GM23248 (cell line): ENCODE results near the gene NECTIN4. TPM values are rescaled to one million over a fixed set of nuclear protein-coding genes. Genes with fewer than 3 reads are reported as not detected.

ENCODE experiments used
- DNase-seq: peaks from one replicate; pipeline ENCODE4 v3.0.0-alpha.2; 2015
- H2AFZ ChIP-seq: fragments of 200-600 bp; sonication (generic); 2 replicates; pipeline ENCODE4 v1.6.1; 2016; ENCODE audit warnings: antibody characterized with exemption
- H3F3A ChIP-seq: fragments of 200-600 bp; sonication (generic); 2 replicates; pipeline ENCODE4 v1.6.1; 2016; ENCODE audit warnings: mild to moderate bottlenecking, antibody characterized with exemption, mixed run types; ENCODE audit not compliant: insufficient read depth
- H3K27ac ChIP-seq: fragments of 200-600 bp; sonication (generic); 2 replicates; pipeline ENCODE4 v1.5.1; 2016; ENCODE audit warnings: mild to moderate bottlenecking
- H3K27me3 ChIP-seq: fragments of 200-600 bp; sonication (generic); replicated peaks from 2 replicates; pipeline ENCODE4 v1.6.1; 2016; ENCODE audit warnings: mild to moderate bottlenecking; ENCODE audit not compliant: insufficient read depth
- H3K36me3 ChIP-seq: fragments of 200-600 bp; sonication (generic); 2 replicates; pipeline ENCODE4 v1.6.1; 2016; ENCODE audit warnings: low read depth, mild to moderate bottlenecking
- H3K4me1 ChIP-seq: fragments of 200-600 bp; sonication (generic); 2 replicates; pipeline ENCODE4 v1.6.1; 2016; ENCODE audit warnings: mild to moderate bottlenecking; ENCODE audit not compliant: insufficient read depth
- H3K4me2 ChIP-seq: fragments of 200-600 bp; sonication (generic); one replicate; pipeline ENCODE4 v1.6.1; 2016; ENCODE audit warnings: mild to moderate bottlenecking; ENCODE audit not compliant: unreplicated experiment
- H3K4me3 ChIP-seq: fragments of 200-600 bp; sonication (generic); 2 replicates; pipeline ENCODE4 v1.5.1; 2016; ENCODE audit warnings: mild to moderate bottlenecking
- H3K79me2 ChIP-seq: fragments of 200-600 bp; sonication (generic); 2 replicates; pipeline ENCODE4 v1.6.1; 2016; ENCODE audit warnings: mild to moderate bottlenecking; ENCODE audit not compliant: insufficient read depth
- H3K9ac ChIP-seq: fragments of 200-600 bp; sonication (generic); 2 replicates; pipeline ENCODE4 v1.6.1; 2016; ENCODE audit warnings: mild to moderate bottlenecking
- H3K9me2 ChIP-seq: fragments of 200-600 bp; sonication (generic); 2 replicates; pipeline ENCODE4 v1.6.1; 2016; ENCODE audit warnings: mixed run types, mild to moderate bottlenecking, moderate library complexity; ENCODE audit not compliant: insufficient read depth
- H3K9me3 ChIP-seq: fragments of 200-600 bp; sonication (generic); one replicate; pipeline ENCODE4 v1.6.1; 2017; ENCODE audit warnings: low read depth
- H4K20me1 ChIP-seq: fragments of 200-600 bp; sonication (generic); 2 replicates; pipeline ENCODE4 v1.6.0; 2016; ENCODE audit not compliant: insufficient read depth
- EZH2 ChIP-seq: fragments of 200-600 bp; sonication (generic); IDR thresholded peaks from 2 replicates; pipeline ENCODE4 v1.6.1; 2018; ENCODE audit warnings: antibody characterized with exemption, mild to moderate bottlenecking; ENCODE audit not compliant: insufficient read depth, poor library complexity, severe bottlenecking
- EZH2phosphoT487 ChIP-seq: fragments of 200-600 bp; sonication (generic); IDR thresholded peaks from 2 replicates; pipeline ENCODE4 v1.6.1; 2018; ENCODE audit warnings: antibody characterized with exemption, moderate library complexity, mild to moderate bottlenecking, low read depth; ENCODE audit not compliant: insufficient read depth
- WGBS, 2 experiments: methylation state at CpG; one replicate each; pipeline ENCODE4 v1.1.6; 2015 to 2017; ENCODE audit warnings: low lambda C conversion rate in 2 of 2, low coverage in 1 of 2; ENCODE audit errors: missing lambda C conversion rate in 2 of 2; 5-methylcytosine and 5-hydroxymethylcytosine counted together
- in situ Hi-C: fragments of 300-500 bp; cut with MboI; formaldehyde crosslinking; loops from 2 replicates; pipeline ENCODE4 v1.15.0; 2020
- polyA plus RNA-seq: library from polyadenylated mRNA; unstranded; fragments of >200 nt; fragmentation: Nextera tagmentation; extraction: Ambion mirVana; gene quantifications from 2 replicates; pipeline ENCODE4 v1.2.1, GENCODE V29; 2016
- total RNA-seq: library from RNA; depleted of rRNA; stranded (reverse); fragments of >200 nt; shearing (Covaris generic); gene quantifications from 2 replicates; pipeline ENCODE4 v1.2.3, GENCODE V29; 2014

The NECTIN4 gene
- total and polyA plus RNA-seq, 2 experiments from 2014 or later, result 0.40 to 0.54 TPM

DNA sequence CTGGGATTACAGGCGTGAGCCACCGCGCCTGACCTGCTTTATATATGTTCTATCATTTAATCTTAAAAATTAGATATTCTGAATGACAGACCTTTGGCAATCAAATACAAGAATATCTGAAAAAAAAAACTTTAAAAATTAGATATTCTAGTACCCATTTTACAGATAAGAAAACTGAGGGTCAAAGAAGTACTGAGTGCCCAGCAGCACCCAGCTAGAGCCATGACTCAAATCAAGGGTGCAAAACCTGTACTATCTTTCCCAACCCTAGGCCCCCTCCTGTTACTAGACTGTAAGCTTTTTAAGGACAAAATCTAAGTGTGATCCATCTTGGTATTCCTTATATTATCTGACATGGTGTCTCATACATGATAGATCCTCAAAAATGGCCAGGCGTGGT lies 27.9 kb downstream of the NECTIN4 start:
- Histone ChIP-seq H3K9me3 (no peaks in the 10 kb centered on the region), H3K27me3 (no peaks in the 10 kb centered on the region), H3K27ac (no peak overlapping the region), H4K20me1 (no peaks in the 10 kb centered on the region), H3K4me2 (no peak overlapping the region), H2AFZ (no peak overlapping the region), H3K9me2 (no peaks in the 10 kb centered on the region), H3K9ac (no peak overlapping the region), H3K4me3 (no peak overlapping the region), H3K4me1 (no peaks in the 10 kb centered on the region), H3K36me3 (no peaks in the 10 kb centered on the region), H3F3A (no peaks in the 10 kb centered on the region), H3K79me2 (no peaks in the 10 kb centered on the region)
- in situ Hi-C loops, result no loop called here
- no peak for DNase-seq
- 89 to 91% methylated on average over 4 of the region's 4 CpGs for WGBS, 2 experiments
- TF ChIP-seq EZH2, result no peak
- no peak for TF ChIP-seq EZH2phosphoT487

DNA sequence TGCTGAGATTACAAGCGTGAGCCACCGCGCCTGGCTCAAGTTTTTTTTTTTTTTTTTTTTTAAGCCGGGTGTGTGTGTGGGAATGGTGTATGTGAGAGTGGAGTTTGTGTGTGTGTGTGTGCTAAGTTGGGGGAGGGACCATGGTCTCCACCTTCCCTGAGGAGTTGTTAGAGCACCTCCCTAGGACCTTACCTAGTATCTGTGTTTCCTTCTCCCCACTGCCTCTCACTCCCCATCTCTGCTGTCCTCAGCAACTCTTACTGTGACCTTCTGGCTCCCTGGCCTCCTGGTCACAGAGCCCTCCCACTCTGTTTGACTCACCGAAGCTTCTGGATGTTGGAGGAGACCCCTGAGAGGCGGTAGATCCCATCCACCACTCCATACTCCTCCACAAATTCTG lies 30.1 kb downstream of the NECTIN4 start:
- H3F3A ChIP-seq, result no peaks in the 10 kb centered on the region
- in situ Hi-C loops, result no loop called here
- H2AFZ ChIP-seq, result no peak overlapping the region
- H3K4me3 ChIP-seq, result no peak overlapping the region
- H3K4me1 ChIP-seq, result no peaks in the 10 kb centered on the region
- DNase-seq, result no peak
- H3K27ac ChIP-seq, result no peak overlapping the region
- WGBS, 2 experiments, result 62 to 69% methylated on average over 6 of the region's 6 CpGs
- no peaks in the 10 kb centered on the region for H3K79me2 ChIP-seq
- no peak overlapping the region for H3K9ac ChIP-seq
- H3K4me2 ChIP-seq, result no peak overlapping the region
- TF ChIP-seq EZH2, result no peak
- TF ChIP-seq EZH2phosphoT487, result no peak
- H4K20me1 ChIP-seq, result no peaks in the 10 kb centered on the region
- no peaks in the 10 kb centered on the region for H3K36me3 ChIP-seq
- H3K9me2 ChIP-seq, result no peaks in the 10 kb centered on the region
- H3K9me3 ChIP-seq, result no peaks in the 10 kb centered on the region
- no peaks in the 10 kb centered on the region for H3K27me3 ChIP-seq

DNA sequence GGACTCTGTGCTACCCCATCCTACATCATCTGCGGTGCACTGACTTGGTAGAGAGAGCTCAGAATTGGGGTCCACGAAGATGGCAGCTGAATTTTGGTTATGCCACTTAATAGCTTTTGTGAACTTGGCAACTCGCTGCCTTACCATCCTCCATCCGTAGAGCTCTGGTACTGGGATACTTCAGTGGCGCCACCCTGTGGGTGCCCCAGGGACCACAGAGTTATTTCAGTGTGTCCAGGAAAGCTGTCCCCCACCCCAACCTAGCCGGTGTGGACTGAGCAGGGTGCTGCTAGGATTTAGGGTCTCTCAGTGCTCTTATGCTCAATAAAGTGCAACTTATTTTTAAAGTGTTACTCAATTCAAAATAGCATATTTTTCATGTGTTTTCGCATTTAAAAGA lies 34.6 kb downstream of the NECTIN4 start:
- H3K36me3 ChIP-seq, result no peaks in the 10 kb centered on the region
- 62% methylated on average over 7 of the region's 7 CpGs for WGBS, 2 experiments
- H3F3A ChIP-seq, result no peaks in the 10 kb centered on the region
- no peak overlapping the region for H3K4me2 ChIP-seq
- H3K9ac ChIP-seq, result no peak overlapping the region
- no peaks in the 10 kb centered on the region for H3K27me3 ChIP-seq
- H3K4me1 ChIP-seq, result no peaks in the 10 kb centered on the region
- DNase-seq, result no peak
- H4K20me1 ChIP-seq, result no peaks in the 10 kb centered on the region
- no peaks in the 10 kb centered on the region for H3K9me2 ChIP-seq
- no peak for TF ChIP-seq EZH2
- no peaks in the 10 kb centered on the region for H3K79me2 ChIP-seq
- in situ Hi-C loops, result no loop called here
- H3K9me3 ChIP-seq, result no peaks in the 10 kb centered on the region
- H3K4me3 ChIP-seq, result no peak overlapping the region
- no peak overlapping the region for H2AFZ ChIP-seq
- H3K27ac ChIP-seq, result no peak overlapping the region

DNA sequence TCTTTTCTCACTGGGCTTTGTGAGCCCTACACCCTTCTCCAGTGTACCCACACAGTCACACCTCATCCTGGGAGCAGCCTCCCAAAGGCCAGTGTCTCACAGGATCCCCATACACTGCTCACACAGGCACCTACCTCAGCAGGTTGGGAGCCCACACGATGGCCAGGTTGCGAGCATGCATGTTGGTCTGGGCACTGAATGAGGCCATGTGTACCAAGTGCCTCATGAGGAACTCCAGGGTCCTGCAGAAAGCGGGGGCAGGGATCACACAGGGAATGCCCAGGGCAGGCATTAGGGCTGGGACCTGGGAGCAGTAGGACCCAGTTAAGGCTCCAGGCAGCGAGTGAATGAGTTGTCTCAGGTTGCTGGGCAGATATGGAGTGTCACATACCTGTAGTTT lies 35.1 kb downstream of the NECTIN4 start:
- Histone ChIP-seq H3K27ac (no peak overlapping the region), H3K79me2 (no peaks in the 10 kb centered on the region), H3K4me2 (no peak overlapping the region), H3K36me3 (no peaks in the 10 kb centered on the region), H2AFZ (no peak overlapping the region), H3K9me3 (no peaks in the 10 kb centered on the region), H3F3A (no peaks in the 10 kb centered on the region), H3K9me2 (no peaks in the 10 kb centered on the region), H4K20me1 (no peaks in the 10 kb centered on the region), H3K27me3 (no peaks in the 10 kb centered on the region), H3K9ac (no peak overlapping the region), H3K4me1 (no peaks in the 10 kb centered on the region), H3K4me3 (no peak overlapping the region)
- 86 to 91% methylated on average over 4 of the region's 4 CpGs for WGBS, 2 experiments
- TF ChIP-seq EZH2 (no peak), EZH2phosphoT487 (no peak)
- no peak for DNase-seq
- in situ Hi-C loops, result no loop called here

DNA sequence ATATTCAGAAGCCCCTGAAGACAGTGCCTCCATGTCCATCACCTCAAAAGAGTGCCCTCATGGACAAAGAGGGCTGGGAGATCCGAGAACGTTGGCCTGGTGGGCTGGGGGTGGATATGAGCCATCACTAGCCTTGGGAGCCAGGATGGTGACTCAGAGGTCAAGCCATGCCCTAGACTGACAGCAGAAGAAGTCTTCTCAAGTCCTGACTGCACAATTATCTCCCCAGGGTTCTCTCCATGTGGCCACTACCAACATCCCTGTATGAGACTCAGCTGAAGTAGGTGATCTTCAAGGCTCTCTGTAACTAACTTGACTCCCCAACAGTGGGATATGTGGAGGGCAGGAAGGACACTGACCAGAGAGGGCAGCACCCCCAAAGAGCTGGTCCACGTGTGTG lies 36.5 kb downstream of the NECTIN4 start:
- WGBS, 2 experiments, result 9 to 31% methylated on average over 3 of the region's 3 CpGs
- H3K4me1 ChIP-seq, result no peaks in the 10 kb centered on the region
- in situ Hi-C loops, result no loop called here
- H4K20me1 ChIP-seq, result no peaks in the 10 kb centered on the region
- H3K4me2 ChIP-seq, result no peak overlapping the region
- no peaks in the 10 kb centered on the region for H3K9me3 ChIP-seq
- no peak overlapping the region for H3K27ac ChIP-seq
- no peak overlapping the region for H3K9ac ChIP-seq
- no peaks in the 10 kb centered on the region for H3K9me2 ChIP-seq
- H3K79me2 ChIP-seq, result no peaks in the 10 kb centered on the region
- no peaks in the 10 kb centered on the region for H3F3A ChIP-seq
- DNase-seq, result peak; percentile 37
- H2AFZ ChIP-seq, result no peak overlapping the region
- no peak overlapping the region for H3K4me3 ChIP-seq
- no peak for TF ChIP-seq EZH2
- TF ChIP-seq EZH2phosphoT487, result no peak
- H3K27me3 ChIP-seq, result no peaks in the 10 kb centered on the region
- no peaks in the 10 kb centered on the region for H3K36me3 ChIP-seq
